ENCODE results near the gene NEMF. TPM values are rescaled to one million over a fixed set of nuclear protein-coding genes. Genes with fewer than 3 reads are reported as not detected.

NEMF gene
- total RNA-seq, 1 experiment from 2014 or later, result 50.1 TPM

- TF ChIP-seq CTCF (IDR thresholded peaks at IDR 0.05), result peak; percentile 84
- TF ChIP-seq NFYB (CRISPR knock-in tag; conservative IDR thresholded peaks at IDR 0.05; ENCODE audit: low read depth), result no peak
- no peak for TF ChIP-seq GTF2I (CRISPR knock-in tag; conservative IDR thresholded peaks at IDR 0.05)
- no peak for TF ChIP-seq TP53 (CRISPR knock-in tag; IDR thresholded peaks at IDR 0.05)
- no peak for TF ChIP-seq OVOL2 (CRISPR knock-in tag; IDR thresholded peaks at IDR 0.05; ENCODE audit: borderline replicate concordance)
- TF ChIP-seq NFE2L1 (CRISPR knock-in tag; IDR thresholded peaks at IDR 0.05), result 0 out of 2 replicates have a peak, but pooled peaks have one; percentile 15
- TF ChIP-seq AR (CRISPR knock-in tag; IDR thresholded peaks at IDR 0.05), result no peak
- TF ChIP-seq ZNF317 (CRISPR knock-in tag; IDR thresholded peaks at IDR 0.05; ENCODE audit: borderline replicate concordance, low read depth), result no peak
- TF ChIP-seq IRF1 (CRISPR knock-in tag; IDR thresholded peaks at IDR 0.05), result no peak
- TF ChIP-seq NR1H2 (CRISPR knock-in tag; IDR thresholded peaks at IDR 0.05), result no peak
- no peak for TF ChIP-seq FOXJ3 (CRISPR knock-in tag; IDR thresholded peaks at IDR 0.05; ENCODE audit: borderline replicate concordance)
- TF ChIP-seq SP1 (CRISPR knock-in tag; conservative IDR thresholded peaks at IDR 0.05), result no peak
- TF ChIP-seq KAT7 (CRISPR knock-in tag; IDR thresholded peaks at IDR 0.05; ENCODE audit: borderline replicate concordance), result no peak
- no peaks in the 10 kb centered on the region for H3K9me3 Mint-ChIP-seq
- H3K4me3 Mint-ChIP-seq, result no peak overlapping the region
- DNase-seq (ENCODE audit: low spot score) (peak; percentile 85), ATAC-seq (no peak)
- H3K27ac Mint-ChIP-seq, result 0 out of 2 replicates have a peak overlapping the region, but pooled peaks have one; percentile 45
- H3K4me1 Mint-ChIP-seq, result peaks cover 20% of the 10 kb centered on the region
- H3K27me3 Mint-ChIP-seq (ENCODE audit: low read depth), result peaks cover 3% of the 10 kb centered on the region; the same call in 1 of the 2 replicates
- H3K36me3 Mint-ChIP-seq, result no peaks in the 10 kb centered on the region
- CTCF ChIA-PET, result interaction anchor here (0.5 to 5.5 kb wide), 10 partner anchors 11 to 269 kb away, joined by 3 to 47 read pairs (median 3); partner anchors contain the start of gene NEMF
- POLR2A ChIA-PET, result no interaction called here
Measured at GRCh38 chr14:49865431-49865859, 12.9 kb upstream of the NEMF start.

DNA sequence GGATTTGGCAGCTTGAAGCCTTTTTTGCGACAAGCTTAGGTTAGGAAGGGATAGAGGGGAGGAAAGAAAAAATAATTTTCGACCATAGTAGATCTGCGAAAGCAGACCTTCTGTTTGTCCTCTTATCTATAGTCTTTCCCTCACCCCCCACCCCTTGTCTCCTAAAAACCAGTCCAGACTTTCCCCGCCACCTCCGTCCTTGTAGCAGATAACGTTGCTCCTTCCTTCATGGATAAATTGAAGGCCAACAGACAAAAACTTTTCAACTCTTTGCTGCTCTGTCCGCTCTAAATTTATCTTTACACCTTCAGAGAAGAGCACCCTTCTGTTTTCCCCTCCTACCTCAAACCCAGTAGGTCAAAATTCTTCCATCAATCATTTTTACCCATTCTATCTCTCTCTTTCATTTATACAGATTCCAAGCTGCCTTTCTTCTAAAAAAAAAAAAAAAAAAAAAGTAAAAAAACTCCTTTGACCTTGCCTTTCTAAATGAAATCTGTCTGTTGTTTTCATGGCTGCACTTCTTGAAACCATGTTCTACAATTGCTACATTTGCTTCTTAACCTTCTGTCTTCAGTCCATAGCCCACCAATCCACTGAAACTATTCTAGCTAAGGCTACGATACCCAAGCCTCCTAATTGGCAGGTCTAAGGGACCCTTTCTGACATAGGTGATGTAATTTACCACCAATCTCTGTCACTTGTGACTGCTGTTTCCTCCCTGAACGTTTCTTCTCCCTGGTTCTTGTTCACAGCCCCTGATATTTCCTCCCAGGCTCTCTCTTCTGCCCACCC lies 11.1 kb upstream of the NEMF start:
- DNase-seq (ENCODE audit: low spot score), result no peak
- H3K27ac Mint-ChIP-seq, result no peak overlapping the region
- H3K4me3 Mint-ChIP-seq, result no peak overlapping the region
- H3K27me3 Mint-ChIP-seq (ENCODE audit: low read depth), result peaks cover 3% of the 10 kb centered on the region; the same call in 1 of the 2 replicates
- no peaks in the 10 kb centered on the region for H3K9me3 Mint-ChIP-seq
- no peak for ATAC-seq
- CTCF ChIA-PET, result interaction anchor here (0.7 to 3.8 kb wide), 6 partner anchors 11 to 253 kb away, joined by 3 to 86 read pairs (median 18); partner anchors contain the start of genes KLHDC2, NEMF and VCPKMT
- POLR2A ChIA-PET, result interaction anchor here (1.0 to 2.4 kb wide), 3 partner anchors 11 to 253 kb away, joined by 3 to 22 read pairs (median 12); partner anchors contain the start of genes NEMF and VCPKMT
- no peaks in the 10 kb centered on the region for H3K36me3 Mint-ChIP-seq
- peaks cover 21% of the 10 kb centered on the region for H3K4me1 Mint-ChIP-seq
- no peak for TF ChIP-seq TCF7 (CRISPR knock-in tag; IDR thresholded peaks at IDR 0.05; ENCODE audit: low read depth)
- no peak for TF ChIP-seq JAZF1 (CRISPR knock-in tag; IDR thresholded peaks at IDR 0.05)
- TF ChIP-seq ESRRA (CRISPR knock-in tag; IDR thresholded peaks at IDR 0.05; ENCODE audit: borderline replicate concordance), result no peak
- TF ChIP-seq, protein P1, sequence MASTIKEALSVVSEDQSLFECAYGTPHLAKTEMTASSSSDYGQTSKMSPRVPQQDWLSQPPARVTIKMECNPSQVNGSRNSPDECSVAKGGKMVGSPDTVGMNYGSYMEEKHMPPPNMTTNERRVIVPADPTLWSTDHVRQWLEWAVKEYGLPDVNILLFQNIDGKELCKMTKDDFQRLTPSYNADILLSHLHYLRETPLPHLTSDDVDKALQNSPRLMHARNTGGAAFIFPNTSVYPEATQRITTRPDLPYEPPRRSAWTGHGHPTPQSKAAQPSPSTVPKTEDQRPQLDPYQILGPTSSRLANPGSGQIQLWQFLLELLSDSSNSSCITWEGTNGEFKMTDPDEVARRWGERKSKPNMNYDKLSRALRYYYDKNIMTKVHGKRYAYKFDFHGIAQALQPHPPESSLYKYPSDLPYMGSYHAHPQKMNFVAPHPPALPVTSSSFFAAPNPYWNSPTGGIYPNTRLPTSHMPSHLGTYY (CRISPR knock-in tag; IDR thresholded peaks at IDR 0.05), result no peak
- no peak for TF ChIP-seq USF1 (CRISPR knock-in tag; IDR thresholded peaks at IDR 0.05)
- TF ChIP-seq SOX15 (CRISPR knock-in tag; IDR thresholded peaks at IDR 0.05), result no peak
- no peak for TF ChIP-seq IRF1 (CRISPR knock-in tag; IDR thresholded peaks at IDR 0.05)
- TF ChIP-seq, protein P2, sequence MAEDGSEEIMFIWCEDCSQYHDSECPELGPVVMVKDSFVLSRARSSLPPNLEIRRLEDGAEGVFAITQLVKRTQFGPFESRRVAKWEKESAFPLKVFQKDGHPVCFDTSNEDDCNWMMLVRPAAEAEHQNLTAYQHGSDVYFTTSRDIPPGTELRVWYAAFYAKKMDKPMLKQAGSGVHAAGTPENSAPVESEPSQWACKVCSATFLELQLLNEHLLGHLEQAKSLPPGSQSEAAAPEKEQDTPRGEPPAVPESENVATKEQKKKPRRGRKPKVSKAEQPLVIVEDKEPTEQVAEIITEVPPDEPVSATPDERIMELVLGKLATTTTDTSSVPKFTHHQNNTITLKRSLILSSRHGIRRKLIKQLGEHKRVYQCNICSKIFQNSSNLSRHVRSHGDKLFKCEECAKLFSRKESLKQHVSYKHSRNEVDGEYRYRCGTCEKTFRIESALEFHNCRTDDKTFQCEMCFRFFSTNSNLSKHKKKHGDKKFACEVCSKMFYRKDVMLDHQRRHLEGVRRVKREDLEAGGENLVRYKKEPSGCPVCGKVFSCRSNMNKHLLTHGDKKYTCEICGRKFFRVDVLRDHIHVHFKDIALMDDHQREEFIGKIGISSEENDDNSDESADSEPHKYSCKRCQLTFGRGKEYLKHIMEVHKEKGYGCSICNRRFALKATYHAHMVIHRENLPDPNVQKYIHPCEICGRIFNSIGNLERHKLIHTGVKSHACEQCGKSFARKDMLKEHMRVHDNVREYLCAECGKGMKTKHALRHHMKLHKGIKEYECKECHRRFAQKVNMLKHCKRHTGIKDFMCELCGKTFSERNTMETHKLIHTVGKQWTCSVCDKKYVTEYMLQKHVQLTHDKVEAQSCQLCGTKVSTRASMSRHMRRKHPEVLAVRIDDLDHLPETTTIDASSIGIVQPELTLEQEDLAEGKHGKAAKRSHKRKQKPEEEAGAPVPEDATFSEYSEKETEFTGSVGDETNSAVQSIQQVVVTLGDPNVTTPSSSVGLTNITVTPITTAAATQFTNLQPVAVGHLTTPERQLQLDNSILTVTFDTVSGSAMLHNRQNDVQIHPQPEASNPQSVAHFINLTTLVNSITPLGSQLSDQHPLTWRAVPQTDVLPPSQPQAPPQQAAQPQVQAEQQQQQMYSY (CRISPR knock-in tag; IDR thresholded peaks at IDR 0.05), result no peak
